Measurements from ENCODE around the gene SCFD1.
A peak's percentile ranks its signal among the peaks of the same experiment; 100 is the strongest.
"Not testable (repeated sequence)": the region's sequence is repeated elsewhere in the genome, so short reads cannot be mapped to it uniquely, and the experiment has no call there.

The SCFD1 gene

GRCh38 chr14:30680776-30681175, 58.7 kb downstream of the SCFD1 start:
- not testable (repeated sequence) for DNase-seq

GRCh38 chr14:30681752-30682355, 59.7 kb downstream of the SCFD1 start:
- DNase-seq, result peak in 1 of 2 donors; percentile 13

GRCh38 chr14:30690487-30691355, 68.6 kb downstream of the SCFD1 start:
- DNase-seq, result peak in 1 of 2 donors; percentile 10

GRCh38 chr14:30691751-30692398, 69.8 kb downstream of the SCFD1 start:
- no peak for DNase-seq

GRCh38 chr14:30692669-30693068, 70.5 kb downstream of the SCFD1 start:
- no peak for DNase-seq

- DNase-seq, result peak in 1 of 2 donors; percentile 11
These were observed 76.3 kb downstream of the SCFD1 start for GRCh38 chr14:30698463-30698862.

GRCh38 chr14:30706704-30707103, 84.6 kb downstream of the SCFD1 start:
- no peak for DNase-seq

GRCh38 chr14:30708157-30708556, 86.0 kb downstream of the SCFD1 start:
- DNase-seq, result no peak

- no peak for DNase-seq
These were observed 87.1 kb downstream of the SCFD1 start for GRCh38 chr14:30709201-30709600.

- DNase-seq, result no peak
These were observed 88.8 kb downstream of the SCFD1 start for GRCh38 chr14:30710876-30711275.

- no peak for DNase-seq
These were observed 97.0 kb downstream of the SCFD1 start for GRCh38 chr14:30719137-30719536.

- DNase-seq, result no peak
These were observed 103.6 kb downstream of the SCFD1 start for GRCh38 chr14:30725763-30726162.

- DNase-seq, result no peak
These were observed 106.4 kb downstream of the SCFD1 start for GRCh38 chr14:30728471-30728870.

- DNase-seq, result no peak
These were observed 115.8 kb downstream of the SCFD1 start for GRCh38 chr14:30737916-30738315.

- no peak for DNase-seq
These were observed 116.9 kb downstream of the SCFD1 start for GRCh38 chr14:30738978-30739377.

- DNase-seq, result peak in 1 of 2 donors; percentile 6
These were observed 126.2 kb downstream of the SCFD1 start for GRCh38 chr14:30748343-30748742.

- no peak for DNase-seq
These were observed 129.7 kb downstream of the SCFD1 start for GRCh38 chr14:30751646-30752416.

- no peak for DNase-seq
These were observed 131.3 kb downstream of the SCFD1 start for GRCh38 chr14:30753452-30753851.

- no peak for DNase-seq
These were observed 132.7 kb downstream of the SCFD1 start for GRCh38 chr14:30754778-30755177.

- no peak for DNase-seq
These were observed 134.5 kb downstream of the SCFD1 start for GRCh38 chr14:30756594-30756993.

GRCh38 chr14:30757082-30757481, 135.0 kb downstream of the SCFD1 start:
- DNase-seq, result no peak

GRCh38 chr14:30759172-30760125, 137.3 kb downstream of the SCFD1 start:
- DNase-seq, result no peak

Data from inflammatory macrophage treated with lipopolysaccharide for 1 hour (primary cell).